IPS-18a (cell line): ENCODE data around the gene WDSUB1.

Experiments used
- H3K27ac ChIP-seq: one replicate; pipeline ENCODE4 v1.5.1; 2013; ENCODE audit warnings: low read length
- H3K27me3 ChIP-seq: one replicate; pipeline ENCODE4 v1.6.1; 2013; ENCODE audit warnings: mild to moderate bottlenecking, low read length; ENCODE audit not compliant: control insufficient read depth, insufficient read depth
- H3K36me3 ChIP-seq: one replicate; pipeline ENCODE4 v1.6.1; 2013; ENCODE audit warnings: low read depth, low read length; ENCODE audit not compliant: control insufficient read depth
- H3K4me1 ChIP-seq: one replicate; pipeline ENCODE4 v1.6.1; 2013; ENCODE audit warnings: low read depth, low read length; ENCODE audit not compliant: control insufficient read depth
- H3K4me3 ChIP-seq: one replicate; pipeline ENCODE4 v1.5.1; 2013; ENCODE audit warnings: low read length
- H3K9ac ChIP-seq: one replicate; pipeline ENCODE4 v1.6.1; 2013; ENCODE audit warnings: mild to moderate bottlenecking, low read length, moderate library complexity
- H3K9me3 ChIP-seq: one replicate; pipeline ENCODE4 v1.6.1; 2013; ENCODE audit warnings: low read depth, low read length; ENCODE audit not compliant: control insufficient read depth

The WDSUB1 gene

DNA sequence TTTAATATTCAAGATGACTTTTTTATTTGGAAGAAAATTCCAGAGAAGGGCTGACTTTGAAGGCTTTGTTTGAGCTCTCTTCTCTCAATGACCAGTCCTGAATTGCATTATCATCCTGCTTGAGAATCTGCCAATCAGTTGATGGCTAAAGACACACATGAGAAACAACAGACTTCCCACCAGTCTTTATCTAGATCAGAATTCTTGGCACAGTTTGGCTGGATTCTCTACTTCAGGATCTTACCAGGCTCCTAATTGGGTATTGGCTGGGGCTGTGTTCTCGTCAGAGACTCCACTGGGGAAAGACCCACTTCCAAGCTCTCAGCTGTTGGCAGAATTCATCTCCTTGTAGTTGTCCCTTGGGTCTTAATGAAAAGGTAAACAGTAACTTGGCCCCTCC is 86.0 kb downstream of the WDSUB1 start:
- no peaks in the 10 kb centered on the region for H3K9me3 ChIP-seq
- no peak overlapping the region for H3K9ac ChIP-seq
- no peaks in the 10 kb centered on the region for H3K27me3 ChIP-seq
- no peak overlapping the region for H3K27ac ChIP-seq
- H3K4me1 ChIP-seq, result no peaks in the 10 kb centered on the region
- no peak overlapping the region for H3K4me3 ChIP-seq
- H3K36me3 ChIP-seq, result no peaks in the 10 kb centered on the region

DNA sequence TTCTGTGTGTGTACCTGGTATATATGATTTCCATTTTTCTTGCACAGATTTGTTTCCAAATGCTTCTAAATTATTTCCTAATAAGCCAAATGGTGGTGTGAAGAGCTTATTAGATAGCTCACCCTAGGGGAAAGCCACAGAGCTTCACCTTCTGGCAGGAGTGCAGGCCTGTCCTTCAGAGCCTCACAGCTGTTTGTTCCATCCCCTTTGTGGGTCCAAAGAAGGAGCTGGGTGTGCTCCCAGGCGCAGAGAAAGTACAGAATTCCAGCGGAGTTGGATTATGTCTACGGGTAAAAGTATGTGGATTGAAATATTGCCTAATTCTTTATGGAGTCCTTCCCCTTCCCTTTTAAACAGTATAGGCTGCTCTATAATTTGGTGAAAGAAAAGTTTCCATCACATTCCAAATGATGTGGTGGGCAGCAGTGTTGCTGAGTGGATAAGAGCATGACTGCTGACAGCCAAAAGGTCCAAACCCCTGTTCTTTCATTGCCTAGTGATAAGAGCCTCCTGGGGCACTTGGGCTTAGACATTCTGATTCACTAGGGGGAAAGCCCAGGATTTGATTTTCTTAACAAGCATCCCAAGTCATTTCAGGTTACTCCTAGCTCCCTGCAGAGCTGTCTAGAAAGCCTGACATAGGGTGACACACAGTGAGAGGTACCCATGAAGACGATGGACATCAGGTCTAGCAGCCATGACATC is 86.6 kb downstream of the WDSUB1 start:
- H3K4me3 ChIP-seq, result no peak overlapping the region
- H3K4me1 ChIP-seq, result no peaks in the 10 kb centered on the region
- no peaks in the 10 kb centered on the region for H3K9me3 ChIP-seq
- no peak overlapping the region for H3K9ac ChIP-seq
- no peak overlapping the region for H3K27ac ChIP-seq
- no peaks in the 10 kb centered on the region for H3K36me3 ChIP-seq
- H3K27me3 ChIP-seq, result no peaks in the 10 kb centered on the region

DNA sequence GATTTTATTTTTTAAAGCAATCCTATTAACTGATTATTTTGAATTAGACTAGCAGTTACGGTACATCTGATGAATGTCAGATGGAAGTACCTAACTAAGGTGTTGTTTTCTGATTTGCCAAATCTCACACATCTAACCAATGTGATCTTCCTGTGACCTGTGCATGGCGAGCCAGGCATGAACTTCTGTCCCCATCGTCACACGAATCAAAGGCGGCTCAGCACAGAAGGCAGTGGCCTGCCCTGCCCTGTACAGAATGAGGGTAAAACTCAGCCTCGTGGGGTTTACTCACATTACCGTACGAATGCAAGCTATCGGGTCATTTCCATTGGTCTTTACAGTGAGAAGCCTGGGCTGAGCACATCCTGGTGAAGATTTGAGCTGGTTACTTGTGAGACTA is 87.3 kb downstream of the WDSUB1 start:
- H3K36me3 ChIP-seq, result no peaks in the 10 kb centered on the region
- no peaks in the 10 kb centered on the region for H3K4me1 ChIP-seq

DNA sequence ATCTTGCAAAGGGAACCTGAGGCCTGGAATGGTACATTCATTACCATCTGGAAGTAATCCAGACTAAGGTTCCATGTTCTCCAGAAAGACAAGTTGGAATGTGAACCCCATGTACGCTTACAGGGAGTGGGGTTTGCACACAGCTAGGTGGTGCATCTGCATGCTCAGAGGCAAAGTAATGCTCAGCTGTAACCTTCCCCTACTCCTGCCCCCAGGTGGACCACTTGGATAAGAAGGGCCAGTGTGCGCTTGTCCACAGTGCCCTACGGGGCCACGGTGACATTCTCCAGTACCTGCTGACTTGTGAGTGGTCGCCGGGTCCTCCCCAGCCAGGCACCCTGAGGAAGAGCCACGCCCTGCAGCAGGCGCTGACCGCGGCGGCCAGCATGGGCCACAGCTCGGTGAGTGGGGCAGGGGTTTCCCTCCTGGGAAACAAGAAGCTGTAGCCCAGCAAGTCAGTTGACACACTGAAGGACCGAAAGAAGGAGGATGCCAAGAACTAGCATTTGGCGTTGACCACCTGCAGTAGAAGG is 90.0 kb downstream of the WDSUB1 start:
- H3K4me1 ChIP-seq, result no peaks in the 10 kb centered on the region
- H3K36me3 ChIP-seq, result no peaks in the 10 kb centered on the region

More for the DNA sequence above, 87.3 kb downstream of the WDSUB1 start:
- H3K27me3 ChIP-seq, result no peaks in the 10 kb centered on the region
- no peaks in the 10 kb centered on the region for H3K9me3 ChIP-seq
- no peak overlapping the region for H3K4me3 ChIP-seq
- no peak overlapping the region for H3K27ac ChIP-seq
- H3K9ac ChIP-seq, result no peak overlapping the region

DNA sequence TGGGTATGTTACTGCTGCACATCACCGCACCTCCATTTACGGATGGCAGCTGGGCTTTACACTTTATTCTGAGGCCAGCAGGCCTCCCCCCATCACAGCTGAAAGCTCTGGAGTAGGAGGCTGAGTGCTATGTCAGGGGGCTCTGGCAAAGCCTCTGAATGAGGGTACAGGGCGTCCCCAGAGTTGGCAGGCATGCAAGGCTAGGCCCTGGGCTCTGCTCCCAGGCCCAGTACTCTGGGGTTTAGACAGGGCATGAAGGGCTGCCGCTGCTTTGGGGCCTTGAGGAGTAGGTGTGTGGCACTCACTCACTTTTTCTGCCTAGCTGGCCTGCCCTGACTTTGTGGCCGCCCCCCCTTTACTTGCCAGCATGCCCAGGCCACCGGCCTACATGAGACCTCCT is 90.8 kb downstream of the WDSUB1 start:
- no peak overlapping the region for H3K4me3 ChIP-seq
- H3K9ac ChIP-seq, result no peak overlapping the region
- H3K4me1 ChIP-seq, result no peaks in the 10 kb centered on the region
- H3K27ac ChIP-seq, result no peak overlapping the region
- H3K36me3 ChIP-seq, result no peaks in the 10 kb centered on the region
- H3K9me3 ChIP-seq, result no peaks in the 10 kb centered on the region
- no peaks in the 10 kb centered on the region for H3K27me3 ChIP-seq

More for the DNA sequence above, 90.0 kb downstream of the WDSUB1 start:
- H3K27ac ChIP-seq, result no peak overlapping the region
- no peak overlapping the region for H3K4me3 ChIP-seq
- H3K27me3 ChIP-seq, result no peaks in the 10 kb centered on the region
- no peak overlapping the region for H3K9ac ChIP-seq
- no peaks in the 10 kb centered on the region for H3K9me3 ChIP-seq

DNA sequence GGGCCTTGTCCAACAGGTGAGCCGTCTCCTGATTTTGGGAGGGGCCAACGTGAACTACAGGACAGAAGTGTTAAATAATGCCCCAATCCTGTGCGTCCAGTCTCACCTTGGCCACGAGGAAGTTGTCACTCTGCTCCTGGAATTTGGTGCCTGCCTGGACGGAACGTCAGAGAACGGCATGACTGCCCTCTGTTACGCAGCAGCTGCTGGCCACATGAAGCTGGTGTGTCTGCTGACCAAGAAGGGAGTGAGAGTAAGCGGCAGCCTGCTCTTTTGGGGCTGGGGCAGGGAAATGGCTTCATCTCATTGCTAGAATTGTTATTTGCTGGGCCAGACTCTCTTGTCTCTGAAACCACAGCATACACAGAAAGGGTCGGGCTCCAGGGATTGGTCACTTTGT is 92.3 kb downstream of the WDSUB1 start:
- Histone ChIP-seq H3K4me1 (no peaks in the 10 kb centered on the region), H3K27ac (no peak overlapping the region), H3K27me3 (no peaks in the 10 kb centered on the region), H3K36me3 (no peaks in the 10 kb centered on the region), H3K4me3 (no peak overlapping the region), H3K9me3 (no peaks in the 10 kb centered on the region), H3K9ac (no peak overlapping the region)

DNA sequence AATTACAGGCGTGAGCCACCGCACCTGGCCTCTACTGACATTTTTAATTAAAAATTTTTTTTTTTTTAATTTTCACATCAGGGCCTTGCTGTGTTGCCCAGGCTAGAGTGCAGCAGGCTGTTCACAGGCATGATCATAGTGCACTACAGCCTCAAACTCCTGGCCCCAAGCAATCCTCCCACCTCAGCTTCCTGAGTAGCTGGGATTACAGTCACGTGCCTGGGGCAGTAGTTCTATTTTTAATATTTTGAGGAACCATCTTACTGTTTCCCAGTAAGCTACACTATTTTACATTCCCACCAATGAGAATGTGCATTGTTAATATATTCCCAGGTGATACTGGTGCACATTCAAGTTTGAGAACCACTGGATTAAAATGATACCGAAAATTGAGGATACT is 92.7 kb downstream of the WDSUB1 start:
- Histone ChIP-seq H3K4me1 (no peaks in the 10 kb centered on the region), H3K27me3 (no peaks in the 10 kb centered on the region), H3K27ac (no peak overlapping the region), H3K9ac (no peak overlapping the region), H3K4me3 (no peak overlapping the region), H3K36me3 (no peaks in the 10 kb centered on the region), H3K9me3 (no peaks in the 10 kb centered on the region)

DNA sequence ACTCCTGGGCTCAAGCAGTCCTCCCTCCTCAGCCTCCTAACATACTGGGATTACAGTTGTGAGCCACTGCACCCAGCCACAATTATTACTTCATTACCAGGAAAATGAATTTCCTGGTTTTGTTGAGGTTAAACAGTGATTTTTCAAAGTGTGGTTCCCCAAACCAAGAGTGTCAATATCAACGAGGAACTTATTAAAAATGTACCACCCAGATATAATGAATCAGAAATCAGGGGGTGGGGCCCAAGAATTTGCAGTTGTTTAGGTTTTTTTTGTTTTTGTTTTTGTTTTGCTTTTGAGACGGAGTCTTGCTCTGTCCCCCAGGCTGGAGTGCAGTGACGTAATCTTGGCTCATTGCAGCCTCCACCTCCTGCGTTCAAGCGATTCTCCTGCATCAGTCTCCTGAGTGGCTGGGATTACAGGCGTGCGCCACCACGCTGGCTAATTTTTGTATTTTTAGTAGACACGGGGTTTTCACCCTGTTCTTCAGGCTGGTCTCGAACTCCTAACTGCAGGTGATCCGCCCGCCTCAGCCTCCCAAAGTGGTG is 94.1 kb downstream of the WDSUB1 start:
- H3K9me3 ChIP-seq, result no peaks in the 10 kb centered on the region
- H3K27me3 ChIP-seq, result no peaks in the 10 kb centered on the region
- H3K36me3 ChIP-seq, result no peaks in the 10 kb centered on the region
- no peak overlapping the region for H3K9ac ChIP-seq
- H3K27ac ChIP-seq, result no peak overlapping the region
- H3K4me3 ChIP-seq, result no peak overlapping the region
- H3K4me1 ChIP-seq, result no peaks in the 10 kb centered on the region

DNA sequence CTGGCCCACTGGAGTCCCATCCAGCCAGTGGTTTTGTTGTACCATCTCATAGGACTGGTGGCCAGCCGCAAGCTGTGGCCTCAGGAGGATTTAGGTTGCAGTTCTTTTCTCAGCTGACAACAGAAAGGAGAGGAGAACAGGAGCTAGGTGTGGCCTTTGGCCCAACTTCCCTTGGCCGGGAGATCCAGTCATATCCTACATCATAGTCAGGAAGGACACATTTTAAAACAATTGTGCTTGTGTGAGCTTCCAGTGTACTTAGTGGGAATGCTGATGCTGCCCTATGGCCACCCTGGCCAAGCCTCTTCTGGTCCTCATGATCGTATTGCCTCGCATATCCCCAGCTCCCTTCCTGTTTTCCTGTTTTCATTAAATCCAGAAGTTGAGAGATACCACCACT is 98.1 kb downstream of the WDSUB1 start:
- Histone ChIP-seq H3K4me3 (no peak overlapping the region), H3K27ac (no peak overlapping the region), H3K36me3 (no peaks in the 10 kb centered on the region), H3K27me3 (no peaks in the 10 kb centered on the region), H3K9me3 (no peaks in the 10 kb centered on the region), H3K4me1 (no peaks in the 10 kb centered on the region), H3K9ac (no peak overlapping the region)

DNA sequence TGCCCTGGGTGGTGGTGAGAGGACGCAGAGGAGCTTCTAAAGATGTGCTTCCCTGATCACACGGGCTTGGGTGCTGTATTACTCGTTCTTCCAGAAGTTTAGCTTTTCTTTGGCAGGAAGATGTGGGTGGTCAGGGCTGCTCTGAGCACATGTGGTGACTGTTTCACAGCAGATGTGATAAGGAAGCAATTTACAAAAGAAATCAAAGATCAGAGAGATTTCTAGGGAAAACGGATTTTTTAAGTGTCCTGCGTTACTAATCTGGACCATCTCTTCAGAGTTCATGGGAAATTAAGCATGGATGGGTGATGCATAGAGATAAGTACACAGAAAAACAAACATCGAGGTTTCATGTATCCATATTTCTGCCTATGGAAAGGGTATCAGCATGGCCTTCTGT is 99.4 kb downstream of the WDSUB1 start:
- Histone ChIP-seq H3K4me3 (no peak overlapping the region), H3K27me3 (no peaks in the 10 kb centered on the region), H3K36me3 (no peaks in the 10 kb centered on the region), H3K27ac (no peak overlapping the region), H3K9ac (no peak overlapping the region), H3K9me3 (no peaks in the 10 kb centered on the region), H3K4me1 (no peaks in the 10 kb centered on the region)

DNA sequence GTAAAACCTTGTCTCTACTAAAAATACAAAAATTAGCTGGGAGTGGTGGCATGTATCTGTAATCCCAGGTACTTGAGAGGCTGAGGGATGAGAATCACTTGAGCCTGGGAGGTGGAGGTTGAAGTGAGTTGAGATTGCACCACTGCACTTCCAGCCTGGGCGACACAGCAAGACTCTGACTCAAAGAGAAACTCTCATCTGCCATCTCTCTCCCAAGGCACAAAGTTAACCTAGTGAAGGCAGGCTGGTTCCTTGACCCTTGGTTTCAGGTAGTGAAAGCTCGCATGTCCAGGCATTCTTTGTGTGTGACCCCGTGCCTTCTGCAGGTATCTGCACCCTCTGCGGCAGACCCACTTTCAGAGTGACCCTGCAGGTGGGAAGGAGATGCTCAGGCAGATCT is 100.0 kb downstream of the WDSUB1 start:
- no peaks in the 10 kb centered on the region for H3K27me3 ChIP-seq
- no peaks in the 10 kb centered on the region for H3K36me3 ChIP-seq
- H3K27ac ChIP-seq, result no peak overlapping the region
- H3K9me3 ChIP-seq, result no peaks in the 10 kb centered on the region
- no peak overlapping the region for H3K4me3 ChIP-seq
- H3K9ac ChIP-seq, result no peak overlapping the region
- no peaks in the 10 kb centered on the region for H3K4me1 ChIP-seq
